Measurements from ENCODE around the gene RANBP1. TPM values are rescaled to one million over a fixed set of nuclear protein-coding genes. Genes with fewer than 3 reads are reported as not detected.

RANBP1 gene
- total and polyA plus RNA-seq, 2 of the 13 experiments (the other 11 are each of a cell fraction or from before 2014, with no cell fraction given), result 181 to 492 TPM

DNA sequence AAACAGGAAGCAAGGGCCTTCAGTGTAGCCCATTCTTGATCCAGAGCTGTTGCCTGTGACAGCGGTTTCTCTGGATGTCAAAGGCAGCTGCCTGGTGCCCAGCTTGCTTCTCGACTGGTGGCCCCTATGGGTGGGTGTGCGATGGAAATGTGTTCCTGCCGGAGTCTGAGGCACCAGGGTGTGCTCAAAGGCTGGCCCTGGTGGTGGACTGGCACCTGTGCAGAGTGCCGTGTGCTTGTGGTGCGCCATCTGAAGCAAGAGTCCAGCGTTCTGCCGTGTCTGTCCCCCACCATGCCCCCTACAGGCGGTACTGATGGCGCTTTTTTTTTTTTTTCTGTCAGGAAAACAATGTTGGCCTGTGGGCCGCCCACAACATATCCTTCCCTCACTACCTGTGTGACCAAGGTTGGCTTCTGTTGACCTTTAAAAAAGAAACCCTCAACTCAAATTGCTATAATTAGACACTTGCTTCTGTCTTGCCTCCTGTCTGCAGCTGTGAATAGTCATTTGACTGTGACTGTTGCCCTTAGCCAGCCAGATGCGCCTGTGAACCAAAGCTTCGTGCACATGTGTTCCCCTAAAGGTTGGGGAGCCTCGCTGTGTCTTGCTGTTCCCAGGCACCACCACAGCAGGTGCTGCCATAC lies 4.7 kb upstream of the RANBP1 start (continued):
- TF ChIP-seq, protein P1, sequence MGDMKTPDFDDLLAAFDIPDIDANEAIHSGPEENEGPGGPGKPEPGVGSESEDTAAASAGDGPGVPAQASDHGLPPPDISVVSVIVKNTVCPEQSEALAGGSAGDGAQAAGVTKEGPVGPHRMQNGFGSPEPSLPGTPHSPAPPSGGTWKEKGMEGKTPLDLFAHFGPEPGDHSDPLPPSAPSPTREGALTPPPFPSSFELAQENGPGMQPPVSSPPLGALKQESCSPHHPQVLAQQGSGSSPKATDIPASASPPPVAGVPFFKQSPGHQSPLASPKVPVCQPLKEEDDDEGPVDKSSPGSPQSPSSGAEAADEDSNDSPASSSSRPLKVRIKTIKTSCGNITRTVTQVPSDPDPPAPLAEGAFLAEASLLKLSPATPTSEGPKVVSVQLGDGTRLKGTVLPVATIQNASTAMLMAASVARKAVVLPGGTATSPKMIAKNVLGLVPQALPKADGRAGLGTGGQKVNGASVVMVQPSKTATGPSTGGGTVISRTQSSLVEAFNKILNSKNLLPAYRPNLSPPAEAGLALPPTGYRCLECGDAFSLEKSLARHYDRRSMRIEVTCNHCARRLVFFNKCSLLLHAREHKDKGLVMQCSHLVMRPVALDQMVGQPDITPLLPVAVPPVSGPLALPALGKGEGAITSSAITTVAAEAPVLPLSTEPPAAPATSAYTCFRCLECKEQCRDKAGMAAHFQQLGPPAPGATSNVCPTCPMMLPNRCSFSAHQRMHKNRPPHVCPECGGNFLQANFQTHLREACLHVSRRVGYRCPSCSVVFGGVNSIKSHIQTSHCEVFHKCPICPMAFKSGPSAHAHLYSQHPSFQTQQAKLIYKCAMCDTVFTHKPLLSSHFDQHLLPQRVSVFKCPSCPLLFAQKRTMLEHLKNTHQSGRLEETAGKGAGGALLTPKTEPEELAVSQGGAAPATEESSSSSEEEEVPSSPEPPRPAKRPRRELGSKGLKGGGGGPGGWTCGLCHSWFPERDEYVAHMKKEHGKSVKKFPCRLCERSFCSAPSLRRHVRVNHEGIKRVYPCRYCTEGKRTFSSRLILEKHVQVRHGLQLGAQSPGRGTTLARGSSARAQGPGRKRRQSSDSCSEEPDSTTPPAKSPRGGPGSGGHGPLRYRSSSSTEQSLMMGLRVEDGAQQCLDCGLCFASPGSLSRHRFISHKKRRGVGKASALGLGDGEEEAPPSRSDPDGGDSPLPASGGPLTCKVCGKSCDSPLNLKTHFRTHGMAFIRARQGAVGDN (CRISPR knock-in tag; IDR thresholded peaks at IDR 0.05), result peak; percentile 47; the same call in 1 of the 2 replicates
- TF ChIP-seq HNRNPH1 (optimal IDR thresholded peaks at IDR 0.05; ENCODE audit: low read depth, low read length) (no peak), ONECUT2 (CRISPR knock-in tag; IDR thresholded peaks at IDR 0.05) (no peak), AGO2 (optimal IDR thresholded peaks at IDR 0.05; ENCODE audit: low read depth, low read length) (peak; percentile 53), XRCC5 (optimal IDR thresholded peaks at IDR 0.05; ENCODE audit: low read length) (peak; percentile 31), RFX1 (IDR thresholded peaks at IDR 0.05) (no peak)
- TF ChIP-seq, protein P2, sequence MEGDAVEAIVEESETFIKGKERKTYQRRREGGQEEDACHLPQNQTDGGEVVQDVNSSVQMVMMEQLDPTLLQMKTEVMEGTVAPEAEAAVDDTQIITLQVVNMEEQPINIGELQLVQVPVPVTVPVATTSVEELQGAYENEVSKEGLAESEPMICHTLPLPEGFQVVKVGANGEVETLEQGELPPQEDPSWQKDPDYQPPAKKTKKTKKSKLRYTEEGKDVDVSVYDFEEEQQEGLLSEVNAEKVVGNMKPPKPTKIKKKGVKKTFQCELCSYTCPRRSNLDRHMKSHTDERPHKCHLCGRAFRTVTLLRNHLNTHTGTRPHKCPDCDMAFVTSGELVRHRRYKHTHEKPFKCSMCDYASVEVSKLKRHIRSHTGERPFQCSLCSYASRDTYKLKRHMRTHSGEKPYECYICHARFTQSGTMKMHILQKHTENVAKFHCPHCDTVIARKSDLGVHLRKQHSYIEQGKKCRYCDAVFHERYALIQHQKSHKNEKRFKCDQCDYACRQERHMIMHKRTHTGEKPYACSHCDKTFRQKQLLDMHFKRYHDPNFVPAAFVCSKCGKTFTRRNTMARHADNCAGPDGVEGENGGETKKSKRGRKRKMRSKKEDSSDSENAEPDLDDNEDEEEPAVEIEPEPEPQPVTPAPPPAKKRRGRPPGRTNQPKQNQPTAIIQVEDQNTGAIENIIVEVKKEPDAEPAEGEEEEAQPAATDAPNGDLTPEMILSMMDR (CRISPR knock-in tag; IDR thresholded peaks at IDR 0.05), result peak; percentile 48
- TF ChIP-seq, protein P3, sequence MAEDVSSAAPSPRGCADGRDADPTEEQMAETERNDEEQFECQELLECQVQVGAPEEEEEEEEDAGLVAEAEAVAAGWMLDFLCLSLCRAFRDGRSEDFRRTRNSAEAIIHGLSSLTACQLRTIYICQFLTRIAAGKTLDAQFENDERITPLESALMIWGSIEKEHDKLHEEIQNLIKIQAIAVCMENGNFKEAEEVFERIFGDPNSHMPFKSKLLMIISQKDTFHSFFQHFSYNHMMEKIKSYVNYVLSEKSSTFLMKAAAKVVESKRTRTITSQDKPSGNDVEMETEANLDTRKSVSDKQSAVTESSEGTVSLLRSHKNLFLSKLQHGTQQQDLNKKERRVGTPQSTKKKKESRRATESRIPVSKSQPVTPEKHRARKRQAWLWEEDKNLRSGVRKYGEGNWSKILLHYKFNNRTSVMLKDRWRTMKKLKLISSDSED (CRISPR knock-in tag; IDR thresholded peaks at IDR 0.05), result no peak
